ENCODE measurements around the gene PHACTR3. TPM values are rescaled to one million over a fixed set of nuclear protein-coding genes. Genes with fewer than 3 reads are reported as not detected.

PHACTR3 gene
- total RNA-seq, 2 donors from 2014 or later = 0.52 TPM; not detected in 1

DNA sequence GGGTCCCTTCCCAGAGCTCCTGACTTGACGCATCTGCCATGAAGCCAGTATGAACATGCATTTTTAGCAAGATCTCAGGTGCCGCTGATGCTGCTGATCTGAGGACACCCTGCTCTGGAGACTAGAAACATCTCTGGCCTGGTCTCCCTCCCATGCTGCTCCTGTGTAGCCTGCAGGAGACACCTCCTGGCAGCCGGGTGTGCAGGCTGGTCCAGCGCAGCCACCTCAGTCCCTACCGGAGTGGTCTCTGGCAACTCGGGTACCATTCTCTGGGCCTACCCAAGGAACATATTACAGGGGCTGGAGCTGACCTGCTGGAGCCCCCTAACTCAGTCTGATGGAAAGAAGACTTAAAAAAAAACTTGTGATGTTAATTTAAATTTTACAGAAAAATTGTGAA lies 20.1 kb downstream of the PHACTR3 start:
- no peaks in the 10 kb centered on the region for H3K9me3 ChIP-seq (ENCODE audit: control insufficient read depth, low read length, poor library complexity, severe bottlenecking)
- H3K27ac Mint-ChIP-seq = no peak overlapping the region
- peaks cover 2% of the 10 kb centered on the region for H3K36me3 Mint-ChIP-seq (ENCODE audit: low read depth)
- DNase-seq (no peak), ATAC-seq (no peak)
- no peak overlapping the region for H3K4me3 Mint-ChIP-seq
- H3K27me3 Mint-ChIP-seq = peaks cover 65% of the 10 kb centered on the region
- no peaks in the 10 kb centered on the region for H3K4me1 Mint-ChIP-seq

DNA sequence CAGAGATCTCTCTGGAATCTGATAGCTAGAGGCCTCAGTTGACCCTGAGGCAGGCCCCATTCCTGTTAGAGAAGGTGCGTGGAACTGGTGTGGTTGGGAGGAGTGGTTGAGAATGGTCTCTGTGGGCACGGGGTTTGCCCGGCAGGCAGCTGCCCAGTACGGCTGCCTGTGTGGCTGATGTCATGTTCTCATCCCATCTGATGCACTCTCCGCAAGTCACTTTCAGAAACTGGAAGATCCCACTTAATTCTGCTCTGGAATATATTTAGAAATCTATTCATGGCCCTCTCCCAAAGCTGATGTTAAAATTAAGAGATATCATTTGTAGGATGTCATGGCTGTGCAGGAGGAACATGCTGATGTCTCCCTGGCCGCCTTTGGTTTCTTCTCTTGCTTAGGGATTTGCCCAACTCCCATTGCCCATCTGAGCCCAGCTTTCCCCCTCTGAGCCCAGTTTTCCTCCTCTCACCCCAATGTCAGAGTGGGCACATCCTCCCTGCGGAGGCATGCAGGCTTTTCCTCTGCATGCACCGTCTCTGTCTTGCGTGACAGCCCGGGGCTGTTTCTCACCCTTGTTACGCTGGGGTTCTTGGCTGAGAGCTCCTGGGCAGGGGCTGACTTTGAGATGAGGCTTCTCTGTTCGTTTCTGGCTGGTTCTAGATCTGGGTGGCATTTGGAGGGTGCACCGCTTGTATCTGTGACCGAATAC lies 21.0 kb downstream of the PHACTR3 start:
- no peaks in the 10 kb centered on the region for H3K4me1 Mint-ChIP-seq
- H3K4me3 Mint-ChIP-seq = no peak overlapping the region
- H3K9me3 ChIP-seq (ENCODE audit: control insufficient read depth, low read length, poor library complexity, severe bottlenecking) = no peaks in the 10 kb centered on the region
- peaks cover 2% of the 10 kb centered on the region for H3K36me3 Mint-ChIP-seq (ENCODE audit: low read depth)
- peaks cover 65% of the 10 kb centered on the region for H3K27me3 Mint-ChIP-seq
- no peak for ATAC-seq
- no peak overlapping the region for H3K27ac Mint-ChIP-seq
- no peak for DNase-seq

DNA sequence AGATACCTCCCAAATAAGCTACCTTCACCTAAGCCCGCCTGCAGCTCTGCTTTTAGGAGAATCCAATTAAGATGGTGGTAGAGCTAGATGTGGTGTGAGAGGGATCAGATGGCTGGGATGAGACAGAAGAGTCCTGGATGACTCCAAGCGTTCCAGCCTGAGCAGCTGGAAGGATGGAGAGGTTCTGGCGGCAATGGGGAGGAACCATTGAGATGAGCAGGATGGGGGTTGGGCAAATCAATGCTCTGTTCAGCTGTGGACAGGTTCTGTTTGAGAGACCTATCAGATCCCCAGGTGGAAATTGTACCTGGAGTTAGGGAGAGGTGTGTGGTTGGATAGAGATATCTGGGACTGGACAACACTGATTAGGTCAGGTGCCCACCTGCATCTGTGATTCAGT lies 23.0 kb downstream of the PHACTR3 start:
- DNase-seq (no peak), ATAC-seq (no peak)
- Mint-ChIP-seq H3K27me3 (peaks cover 64% of the 10 kb centered on the region), H3K4me3 (no peak overlapping the region), H3K4me1 (no peaks in the 10 kb centered on the region), H3K27ac (no peak overlapping the region), H3K36me3 (ENCODE audit: low read depth) (no peaks in the 10 kb centered on the region)
- no peaks in the 10 kb centered on the region for H3K9me3 ChIP-seq (ENCODE audit: control insufficient read depth, low read length, poor library complexity, severe bottlenecking)

DNA sequence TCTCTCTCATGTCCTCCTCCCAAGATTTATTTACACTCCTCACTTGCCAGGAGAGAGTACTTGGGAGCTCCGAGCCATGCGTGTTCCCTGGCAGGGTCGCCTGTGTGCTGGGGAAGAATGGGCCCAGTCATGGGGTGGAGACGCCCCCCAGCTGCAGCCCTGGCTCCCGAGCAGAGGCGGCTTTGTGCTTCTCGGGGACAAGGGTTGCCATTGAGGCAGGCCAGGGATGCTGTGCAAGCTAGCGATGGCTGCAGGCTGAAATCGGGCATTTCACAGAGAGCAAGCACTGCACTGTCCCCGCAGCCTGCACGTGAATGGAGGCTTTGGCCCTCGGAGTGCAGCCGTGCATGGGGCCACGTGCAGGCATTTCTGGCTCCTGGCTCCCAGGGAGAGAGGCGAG lies 23.8 kb downstream of the PHACTR3 start:
- Mint-ChIP-seq H3K27me3 (peaks cover 70% of the 10 kb centered on the region), H3K36me3 (ENCODE audit: low read depth) (no peaks in the 10 kb centered on the region), H3K27ac (no peak overlapping the region), H3K4me3 (no peak overlapping the region), H3K4me1 (no peaks in the 10 kb centered on the region)
- DNase-seq (no peak), ATAC-seq (no peak)
- H3K9me3 ChIP-seq (ENCODE audit: control insufficient read depth, low read length, poor library complexity, severe bottlenecking) = no peaks in the 10 kb centered on the region

DNA sequence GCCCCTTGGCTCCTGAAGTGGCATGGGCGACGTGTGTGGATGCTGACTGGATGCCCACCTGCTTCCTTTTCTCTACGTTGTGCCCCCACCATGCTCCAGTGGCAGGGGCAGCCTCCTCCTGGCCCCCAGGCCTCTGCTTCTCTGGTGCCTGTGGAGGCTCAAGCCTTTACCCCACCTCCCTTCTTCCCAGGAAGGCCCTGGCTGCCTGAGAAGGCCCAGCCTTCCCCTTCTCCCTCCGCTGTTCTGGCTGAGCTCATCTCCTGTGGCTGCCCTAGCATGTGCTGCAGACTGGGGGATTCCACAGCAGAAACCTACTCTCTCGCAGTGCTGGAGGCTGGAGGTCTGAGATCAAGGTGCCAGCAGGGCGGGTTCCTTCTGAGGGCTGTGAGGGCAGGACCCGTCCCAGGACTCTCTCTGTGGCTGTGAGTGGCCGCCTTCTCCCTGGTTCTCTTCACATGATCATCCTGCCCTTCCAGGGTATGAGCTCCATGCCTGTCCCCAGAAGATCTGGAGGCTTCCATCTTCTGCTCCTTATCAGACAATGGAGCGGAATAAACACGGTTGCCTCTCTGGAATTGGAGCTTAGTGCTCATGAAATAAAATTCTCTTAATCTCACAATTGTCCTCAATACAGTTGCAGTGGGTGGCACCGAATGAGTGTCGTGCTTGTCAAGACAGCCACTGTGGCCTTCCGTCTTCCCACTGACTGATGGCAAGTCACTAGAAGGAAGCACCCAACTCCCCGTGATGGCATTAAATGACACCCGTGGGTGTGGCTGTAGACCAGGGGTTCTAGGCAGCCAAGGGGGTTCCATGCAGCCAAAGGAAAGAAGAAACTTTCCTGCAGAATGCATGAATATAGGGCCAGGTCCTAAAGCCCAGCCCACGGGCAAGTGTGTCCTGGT lies 25.1 kb downstream of the PHACTR3 start:
- no peak overlapping the region for H3K4me3 Mint-ChIP-seq
- no peaks in the 10 kb centered on the region for H3K4me1 Mint-ChIP-seq
- no peaks in the 10 kb centered on the region for H3K9me3 ChIP-seq (ENCODE audit: control insufficient read depth, low read length, poor library complexity, severe bottlenecking)
- no peak overlapping the region for H3K27ac Mint-ChIP-seq
- no peaks in the 10 kb centered on the region for H3K36me3 Mint-ChIP-seq (ENCODE audit: low read depth)
- no peak for ATAC-seq
- DNase-seq = no peak
- H3K27me3 Mint-ChIP-seq = peaks cover 65% of the 10 kb centered on the region

DNA sequence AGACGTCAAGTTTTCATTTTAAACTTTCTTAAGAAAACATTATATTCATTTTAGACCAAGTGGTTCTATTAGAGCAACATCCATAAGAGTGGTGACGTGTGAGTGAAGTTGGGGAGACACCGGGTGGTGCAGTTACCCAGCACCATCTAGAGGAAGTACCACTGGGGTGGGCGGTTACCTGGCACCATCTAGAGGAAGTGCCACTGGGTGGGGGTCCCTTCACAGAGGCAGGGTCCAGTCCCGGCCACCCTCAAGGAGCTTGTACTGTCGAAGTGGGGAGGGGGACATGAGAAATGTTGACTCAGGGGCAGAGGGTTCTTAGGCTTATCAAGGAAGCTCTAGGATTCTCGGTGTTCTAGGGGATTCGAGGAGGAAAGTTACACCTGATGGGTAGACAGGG lies 26.2 kb downstream of the PHACTR3 start:
- DNase-seq = no peak

DNA sequence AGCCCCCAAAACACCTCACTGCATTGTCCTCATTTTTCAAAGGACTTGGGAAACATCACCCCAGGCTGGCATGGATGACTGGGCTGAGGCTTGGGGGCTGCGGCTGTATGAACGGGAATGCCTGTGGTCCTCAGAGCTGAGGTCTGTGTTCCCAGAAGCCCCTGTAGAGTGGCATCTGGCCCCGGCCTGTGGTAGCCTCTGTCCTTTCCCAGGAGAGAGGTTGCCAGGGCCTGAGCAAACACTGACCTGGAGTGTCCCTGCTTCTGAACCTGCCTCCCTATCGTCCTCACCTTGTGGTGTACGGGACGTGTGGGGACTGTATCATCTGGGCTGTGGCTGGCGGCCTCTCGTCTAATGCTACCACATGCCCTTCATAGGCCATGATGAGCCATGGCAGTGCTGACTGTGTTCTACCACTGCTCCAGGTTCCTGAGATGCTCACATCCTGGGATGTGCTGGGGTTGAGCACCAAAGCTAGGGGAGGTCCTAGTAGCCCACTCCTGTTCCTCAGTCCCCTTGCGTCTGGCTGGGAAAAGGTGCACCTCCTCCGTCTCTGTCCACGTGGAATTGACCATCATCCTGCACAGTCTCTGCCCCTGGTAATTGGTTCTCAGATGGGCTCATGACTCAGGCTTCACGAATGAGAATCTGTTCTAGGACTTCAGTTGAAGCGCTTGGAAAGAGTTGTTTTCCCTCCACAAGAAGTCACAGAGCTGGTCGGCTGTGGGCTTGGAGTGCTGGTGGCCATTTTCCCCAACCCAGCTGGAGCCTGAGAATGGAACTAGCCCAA lies 27.6 kb downstream of the PHACTR3 start:
- Mint-ChIP-seq H3K27me3 (peaks cover 48% of the 10 kb centered on the region), H3K4me1 (no peaks in the 10 kb centered on the region), H3K4me3 (no peak overlapping the region), H3K36me3 (ENCODE audit: low read depth) (no peaks in the 10 kb centered on the region), H3K27ac (no peak overlapping the region)
- DNase-seq = no peak
- no peak for ATAC-seq
- no peaks in the 10 kb centered on the region for H3K9me3 ChIP-seq (ENCODE audit: control insufficient read depth, low read length, poor library complexity, severe bottlenecking)

More for the DNA sequence above, 26.2 kb downstream of the PHACTR3 start:
- H3K4me3 Mint-ChIP-seq = no peak overlapping the region
- peaks cover 59% of the 10 kb centered on the region for H3K27me3 Mint-ChIP-seq
- H3K27ac Mint-ChIP-seq = no peak overlapping the region
- no peaks in the 10 kb centered on the region for H3K4me1 Mint-ChIP-seq
- H3K36me3 Mint-ChIP-seq (ENCODE audit: low read depth) = no peaks in the 10 kb centered on the region
- H3K9me3 ChIP-seq (ENCODE audit: control insufficient read depth, low read length, poor library complexity, severe bottlenecking) = no peaks in the 10 kb centered on the region
- ATAC-seq = no peak

DNA sequence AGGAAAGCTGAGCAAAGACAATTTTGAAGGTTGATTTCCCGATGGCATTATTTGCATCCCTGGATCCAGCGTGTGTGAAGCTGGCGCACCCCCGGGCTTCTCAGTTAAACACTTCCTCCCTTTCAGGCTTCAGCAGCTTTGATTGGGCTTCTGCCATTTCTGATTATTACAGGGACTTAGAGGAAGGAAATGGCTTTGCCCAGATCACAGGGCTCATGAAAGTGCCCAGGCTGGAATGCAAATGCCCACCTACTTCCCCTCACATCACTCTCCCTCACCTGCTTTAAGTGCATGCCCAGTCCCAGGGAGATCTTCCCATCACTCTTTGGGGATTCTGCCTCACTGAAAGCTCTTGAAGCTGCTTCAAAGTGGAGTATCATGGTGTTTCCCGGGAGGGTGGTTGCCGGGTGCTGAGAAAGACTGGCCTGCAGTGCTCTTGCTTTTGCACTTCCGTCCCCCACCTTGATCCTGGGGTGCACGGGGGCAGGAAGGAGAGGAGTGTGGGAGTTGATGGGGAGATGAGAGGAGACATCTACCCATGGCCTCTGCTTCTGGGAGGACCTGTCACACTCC lies 28.3 kb downstream of the PHACTR3 start:
- DNase-seq (no peak), ATAC-seq (no peak)
- Mint-ChIP-seq H3K36me3 (ENCODE audit: low read depth) (no peaks in the 10 kb centered on the region), H3K27ac (no peak overlapping the region), H3K4me3 (no peak overlapping the region), H3K27me3 (peaks cover 48% of the 10 kb centered on the region), H3K4me1 (no peaks in the 10 kb centered on the region)
- no peaks in the 10 kb centered on the region for H3K9me3 ChIP-seq (ENCODE audit: control insufficient read depth, low read length, poor library complexity, severe bottlenecking)

DNA sequence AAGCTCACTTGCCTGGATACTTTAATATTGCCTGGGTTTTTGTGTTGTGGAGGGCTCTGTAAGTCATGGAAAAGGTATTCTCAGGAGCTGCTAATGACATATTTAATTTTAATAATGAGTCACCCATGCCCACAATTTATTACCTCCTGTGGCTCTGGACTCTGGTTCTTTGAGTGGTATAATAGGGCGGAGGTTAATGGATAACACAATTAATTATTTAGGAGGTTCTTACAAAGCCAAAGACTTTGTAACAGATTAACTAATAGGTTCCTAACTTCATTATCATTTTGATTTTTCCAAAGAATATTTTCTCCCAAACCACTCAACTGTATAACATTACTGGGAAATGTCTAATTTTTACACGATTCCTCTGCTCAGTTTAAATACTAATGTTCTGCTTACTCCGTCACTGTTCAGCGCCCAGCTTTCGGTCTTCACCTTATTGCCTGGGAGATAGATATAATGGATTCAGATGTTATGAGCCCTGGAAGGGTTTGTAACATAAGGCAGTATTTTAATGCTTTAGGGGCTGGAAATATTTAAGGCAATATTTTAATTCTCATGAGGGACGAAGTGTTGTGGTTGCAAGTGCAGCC lies 29.4 kb downstream of the PHACTR3 start:
- Mint-ChIP-seq H3K4me3 (no peak overlapping the region), H3K4me1 (no peaks in the 10 kb centered on the region), H3K27me3 (peaks cover 52% of the 10 kb centered on the region), H3K36me3 (ENCODE audit: low read depth) (no peaks in the 10 kb centered on the region), H3K27ac (no peak overlapping the region)
- DNase-seq (no peak), ATAC-seq (no peak)
- no peaks in the 10 kb centered on the region for H3K9me3 ChIP-seq (ENCODE audit: control insufficient read depth, low read length, poor library complexity, severe bottlenecking)

DNA sequence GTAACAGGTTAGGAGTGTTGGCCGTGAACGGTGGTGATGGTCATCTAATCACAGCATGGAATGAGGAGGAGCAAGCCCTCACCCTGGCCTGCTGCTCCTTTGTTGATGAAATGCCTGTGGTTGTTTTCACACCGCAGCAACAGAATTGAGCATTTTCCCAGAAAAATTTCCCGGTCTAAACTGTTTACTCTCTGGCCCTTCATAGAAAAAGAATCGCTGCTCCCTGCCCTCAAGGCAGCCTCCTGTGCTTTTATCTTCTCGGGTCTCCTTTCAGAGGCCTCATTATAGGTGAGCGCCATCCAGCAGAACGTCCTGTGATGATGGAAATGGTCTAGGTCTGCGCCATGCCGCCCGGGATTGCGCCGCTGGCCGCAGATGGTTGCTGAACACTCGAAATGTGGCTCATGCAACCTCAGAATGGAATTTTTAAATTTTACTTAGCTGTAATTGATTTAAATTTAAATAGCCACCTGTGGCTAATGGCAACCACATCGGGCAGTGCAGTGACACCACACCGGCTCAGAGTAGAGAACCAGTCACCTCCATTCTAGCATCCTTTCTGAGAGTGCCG lies 30.2 kb downstream of the PHACTR3 start:
- Mint-ChIP-seq H3K27me3 (peaks cover 46% of the 10 kb centered on the region), H3K4me3 (no peak overlapping the region), H3K36me3 (ENCODE audit: low read depth) (no peaks in the 10 kb centered on the region), H3K4me1 (no peaks in the 10 kb centered on the region), H3K27ac (no peak overlapping the region)
- DNase-seq = no peak
- ATAC-seq = no peak
- no peaks in the 10 kb centered on the region for H3K9me3 ChIP-seq (ENCODE audit: control insufficient read depth, low read length, poor library complexity, severe bottlenecking)

DNA sequence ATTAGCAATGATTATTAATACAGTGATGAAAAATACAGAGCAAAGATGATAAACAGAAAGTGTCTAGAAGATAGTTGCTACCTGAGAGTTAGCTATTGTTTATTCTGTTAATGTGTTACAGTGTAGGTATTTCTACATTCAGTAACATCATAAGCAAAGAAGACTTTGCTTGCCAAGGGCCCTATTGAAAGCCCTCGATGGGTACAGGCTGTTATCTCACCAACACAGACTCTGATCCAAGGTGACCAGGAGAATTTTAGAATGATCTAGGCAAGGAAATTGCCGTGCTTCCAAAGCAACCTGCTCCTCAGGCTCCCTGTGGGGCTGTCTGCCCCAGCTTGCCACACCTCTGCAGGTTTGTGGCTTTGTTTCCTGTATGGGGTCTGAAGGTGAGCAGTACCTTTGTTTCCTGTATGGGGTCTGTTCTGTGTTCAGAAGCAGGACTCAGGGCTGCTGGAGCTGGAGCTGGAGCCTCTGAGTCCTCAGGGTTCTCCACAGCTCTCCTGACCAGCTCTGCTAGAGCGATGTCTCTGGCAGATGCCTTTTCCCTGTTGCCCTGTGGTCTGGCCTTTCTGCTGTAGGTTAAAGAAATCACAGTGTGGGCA lies 32.5 kb downstream of the PHACTR3 start:
- no peak overlapping the region for H3K27ac Mint-ChIP-seq
- no peak overlapping the region for H3K4me3 Mint-ChIP-seq
- peaks cover under 1% of the 10 kb centered on the region for H3K36me3 Mint-ChIP-seq (ENCODE audit: low read depth)
- ATAC-seq (no peak), DNase-seq (no peak)
- H3K9me3 ChIP-seq (ENCODE audit: control insufficient read depth, low read length, poor library complexity, severe bottlenecking) = no peaks in the 10 kb centered on the region
- no peaks in the 10 kb centered on the region for H3K4me1 Mint-ChIP-seq
- peaks cover 30% of the 10 kb centered on the region for H3K27me3 Mint-ChIP-seq

DNA sequence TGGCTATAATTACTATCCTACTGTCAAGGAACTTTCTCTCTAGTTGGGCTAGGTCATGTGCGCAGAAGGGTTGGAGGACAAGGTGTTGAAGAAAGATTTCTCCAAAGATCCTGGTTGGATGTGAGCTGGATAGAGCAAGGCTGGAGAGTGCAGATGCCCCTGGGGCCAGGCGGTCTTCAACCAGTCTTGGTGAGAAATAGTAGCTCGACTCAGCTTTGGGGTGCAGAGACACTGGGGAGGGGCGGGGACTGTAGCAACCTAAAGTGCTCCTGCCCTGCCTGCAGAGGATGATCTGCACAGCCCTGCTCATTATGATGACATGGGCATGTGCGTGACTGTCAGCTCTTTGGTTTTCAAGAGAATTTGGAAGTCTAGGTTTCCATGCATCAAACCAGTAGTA lies 35.9 kb downstream of the PHACTR3 start:
- peaks cover 2% of the 10 kb centered on the region for H3K36me3 Mint-ChIP-seq (ENCODE audit: low read depth)
- H3K27ac Mint-ChIP-seq = no peak overlapping the region
- no peak for ATAC-seq
- no peak overlapping the region for H3K4me3 Mint-ChIP-seq
- no peak for DNase-seq
- no peaks in the 10 kb centered on the region for H3K4me1 Mint-ChIP-seq
- H3K9me3 ChIP-seq (ENCODE audit: control insufficient read depth, low read length, poor library complexity, severe bottlenecking) = no peaks in the 10 kb centered on the region
- peaks cover 10% of the 10 kb centered on the region for H3K27me3 Mint-ChIP-seq

Measured in T-helper 17 cell (primary cell).